Germinal center (tissue), 1 donor: ENCODE measurements around the gene RAD51B.
"Not testable (repeated sequence)": the region's sequence is repeated elsewhere in the genome, so short reads cannot be mapped to it uniquely, and the experiment has no call there.

Source experiments
- DNase-seq: peaks from one replicate; pipeline ENCODE4 v3.0.0; 2012; ENCODE audit warnings: mixed read lengths, low spot score

Gene RAD51B

DNA sequence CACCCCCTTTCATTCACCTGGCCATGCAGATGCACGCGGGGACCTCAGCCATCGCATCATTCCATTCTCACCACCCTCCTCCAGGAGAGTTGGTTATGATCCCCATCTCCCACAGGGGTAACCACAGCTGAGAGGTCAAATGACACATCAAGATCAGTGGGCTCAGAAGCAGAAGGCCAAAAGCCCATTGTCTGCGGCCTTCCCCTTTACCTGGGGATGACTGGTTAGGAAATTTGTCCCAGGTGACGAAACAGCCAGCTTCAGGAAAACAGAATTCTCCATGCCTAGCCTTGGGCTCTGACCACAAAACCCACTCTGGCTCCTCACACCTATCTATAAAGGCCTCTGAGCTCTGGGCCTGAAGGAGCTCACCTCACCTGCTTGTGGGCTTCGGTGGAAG lies 937.2 kb downstream of the RAD51B start:
- no peak for DNase-seq

DNA sequence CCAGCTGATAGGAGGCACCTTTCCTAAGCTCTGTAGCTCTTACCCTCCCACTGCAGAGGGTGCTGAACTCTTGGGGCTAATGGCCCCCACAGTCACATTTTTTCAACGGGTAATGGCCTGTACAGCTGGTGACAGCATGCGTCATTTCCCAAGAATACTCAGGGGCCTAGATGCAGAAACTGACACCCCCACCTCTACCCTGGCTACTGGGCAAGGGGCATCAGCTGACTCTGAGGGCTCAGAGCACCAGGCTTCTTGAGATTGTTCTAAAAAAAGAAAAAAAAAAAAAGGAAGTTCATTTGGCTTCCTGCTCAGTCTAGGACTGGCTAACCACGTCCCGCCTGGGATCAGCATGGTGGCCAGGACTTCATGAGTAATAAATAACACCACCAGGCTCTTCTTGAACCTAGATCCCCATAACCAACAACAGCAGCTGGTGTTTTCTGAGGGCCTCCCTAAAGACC lies 938.1 kb downstream of the RAD51B start:
- DNase-seq: no peak

DNA sequence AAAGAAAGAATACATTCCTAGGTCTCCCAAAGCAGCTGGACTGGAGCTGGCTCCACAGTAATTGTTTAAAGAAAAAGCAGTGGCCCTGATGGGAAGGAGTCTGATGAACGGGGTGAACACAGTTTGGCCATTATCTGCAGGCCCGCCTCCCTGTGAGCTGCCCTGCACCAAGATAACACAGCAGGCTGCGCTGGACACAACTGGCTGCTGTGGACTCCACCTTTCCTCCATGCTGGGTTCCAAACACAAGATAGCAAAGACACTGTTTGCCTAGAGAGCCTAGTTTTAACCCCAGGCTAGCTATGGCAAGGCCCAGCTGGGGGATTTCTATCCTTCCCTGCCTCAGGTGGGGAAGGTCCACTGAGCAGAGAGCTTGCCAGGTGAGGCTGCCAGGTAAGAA lies 938.7 kb downstream of the RAD51B start:
- DNase-seq: no peak

DNA sequence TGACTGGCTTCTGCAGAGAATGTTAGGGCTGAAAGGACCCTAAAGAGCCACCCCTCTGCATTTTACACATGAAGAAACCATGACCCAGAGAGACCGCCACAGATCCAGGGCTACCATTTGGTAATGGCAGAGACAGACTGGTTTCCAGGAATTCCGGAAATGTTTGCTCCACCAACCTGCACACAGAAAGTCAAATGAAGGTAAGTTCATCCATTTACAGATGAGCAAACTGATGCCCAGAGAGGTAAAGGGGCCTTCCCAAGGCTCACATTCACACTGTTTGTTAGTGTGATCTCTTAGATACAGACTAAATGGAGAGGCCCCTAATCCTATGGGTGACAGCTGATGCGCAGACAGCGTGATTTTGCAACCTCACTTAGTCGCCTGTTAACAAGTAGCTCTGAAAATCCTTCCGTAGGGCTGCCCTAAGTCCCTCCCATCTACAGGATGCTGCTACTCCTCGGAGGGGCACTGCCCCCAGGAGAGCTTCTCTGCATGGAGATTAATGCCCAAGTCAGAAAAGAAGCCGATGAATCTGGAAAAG lies 939.5 kb downstream of the RAD51B start:
- no peak for DNase-seq

DNA sequence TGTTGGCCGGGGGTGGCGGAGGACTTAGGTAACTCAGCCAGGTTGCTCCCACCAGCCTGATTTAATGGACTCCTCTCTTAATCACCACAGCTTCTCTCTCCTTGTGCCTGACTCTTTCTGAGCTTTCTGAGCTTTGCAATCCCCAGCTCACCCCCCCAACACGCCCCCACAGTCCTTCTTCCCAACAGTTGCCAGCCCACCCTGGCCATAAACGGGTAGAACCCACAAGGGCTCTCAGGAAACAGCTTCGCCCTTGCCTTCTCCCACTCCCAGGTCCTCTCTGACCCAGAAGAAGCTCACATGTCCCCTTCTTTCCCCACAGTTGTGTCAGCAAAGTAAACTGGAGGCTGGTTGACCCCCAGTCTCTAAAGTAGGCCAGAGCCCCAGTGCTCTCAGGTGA lies 940.4 kb downstream of the RAD51B start:
- no peak for DNase-seq

DNA sequence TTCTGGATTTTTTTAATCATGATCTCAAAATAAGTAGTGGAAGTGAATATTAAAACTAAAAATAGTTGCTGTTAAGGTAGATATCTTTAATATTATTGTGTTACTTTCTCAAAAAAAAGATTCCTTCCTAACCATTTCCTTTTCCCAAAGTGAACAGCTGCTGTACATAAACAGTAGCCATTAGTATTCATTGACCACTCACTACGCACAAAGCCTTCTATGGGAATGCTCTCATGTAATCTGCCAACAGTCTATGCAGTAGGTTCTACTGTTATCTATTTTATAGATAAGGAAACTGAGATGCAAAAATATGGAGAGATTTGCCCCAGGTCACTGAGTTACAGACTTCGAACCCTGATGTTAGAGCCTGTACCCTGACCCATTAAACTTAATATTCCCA lies 941.2 kb downstream of the RAD51B start:
- no peak for DNase-seq

DNA sequence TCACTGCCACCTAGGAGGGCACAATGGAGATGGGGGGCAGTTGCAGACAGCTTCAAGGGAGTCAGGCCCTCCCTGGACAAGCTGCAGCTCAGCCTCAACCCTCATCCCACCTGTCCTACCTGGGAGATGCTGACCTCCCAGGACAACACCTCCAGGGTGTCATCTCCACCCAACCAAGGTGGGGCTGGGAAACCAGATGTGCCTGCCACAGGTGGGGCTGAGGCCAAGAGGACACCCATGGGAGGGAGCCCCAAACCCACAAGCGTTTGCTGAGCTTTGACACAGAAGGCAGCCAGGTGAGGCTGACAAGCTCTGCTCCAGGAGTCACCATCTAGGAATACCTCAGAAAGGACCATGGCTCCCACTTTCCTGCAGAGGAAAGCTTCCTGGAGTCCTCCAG lies 941.8 kb downstream of the RAD51B start:
- no peak for DNase-seq

DNA sequence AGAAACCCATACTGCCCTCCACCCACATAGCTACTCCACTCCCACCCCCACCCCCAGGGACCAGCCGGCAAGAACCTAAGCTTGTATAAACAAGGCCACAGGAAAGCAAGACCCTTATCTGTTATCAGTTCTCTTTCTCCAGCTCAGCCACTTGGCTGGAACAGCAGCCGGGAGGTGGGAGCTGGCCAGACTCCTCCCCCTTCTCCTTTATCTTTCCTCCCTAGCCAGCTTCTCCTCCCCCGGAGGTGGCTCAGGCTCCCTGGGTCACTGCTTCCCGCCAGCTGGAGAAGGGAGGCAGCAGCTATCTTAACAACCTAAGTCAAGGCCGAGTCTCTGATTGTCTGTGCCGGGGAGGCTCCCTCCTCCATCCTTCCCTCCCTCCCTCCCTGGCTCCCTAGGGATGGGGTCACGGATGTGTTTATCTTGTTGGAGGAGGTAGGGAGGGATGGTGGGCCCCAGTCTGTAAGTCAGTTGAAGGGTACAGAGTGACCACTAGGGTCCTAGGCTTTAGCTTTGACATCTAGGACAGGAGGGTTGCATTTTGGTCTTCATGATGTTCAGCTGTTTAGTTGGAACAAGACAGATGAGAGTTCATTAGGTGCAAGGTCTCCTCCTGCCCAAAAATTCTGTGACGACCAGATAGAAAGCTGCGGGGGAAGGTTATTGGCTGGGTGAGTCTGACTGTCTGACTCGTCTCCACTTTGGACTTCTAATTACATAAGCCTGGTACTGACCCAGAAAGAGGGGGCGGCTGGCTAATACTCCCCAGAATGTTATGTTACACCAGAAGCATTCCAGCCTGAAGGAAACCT lies 943.6 kb downstream of the RAD51B start:
- DNase-seq: no peak

DNA sequence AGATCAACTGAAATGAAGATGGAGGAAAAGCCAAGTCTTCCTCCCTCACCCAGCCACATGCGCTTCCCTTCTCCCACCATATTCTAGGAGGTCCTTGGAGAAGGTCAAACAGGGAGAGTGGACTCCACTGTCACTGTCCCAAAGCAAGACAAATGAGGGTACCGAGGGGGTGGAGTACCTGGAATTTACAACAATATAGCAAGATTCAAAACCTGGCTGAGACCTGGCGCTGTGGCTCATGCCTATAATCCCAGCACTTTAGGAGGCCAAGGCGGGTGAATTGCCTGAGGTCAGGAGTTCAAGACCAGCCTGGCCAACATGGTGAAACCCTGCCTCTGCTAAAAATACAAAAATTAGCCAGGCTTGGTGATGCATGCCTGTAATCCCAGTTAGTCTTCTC lies 944.3 kb downstream of the RAD51B start:
- not testable (repeated sequence) for DNase-seq

DNA sequence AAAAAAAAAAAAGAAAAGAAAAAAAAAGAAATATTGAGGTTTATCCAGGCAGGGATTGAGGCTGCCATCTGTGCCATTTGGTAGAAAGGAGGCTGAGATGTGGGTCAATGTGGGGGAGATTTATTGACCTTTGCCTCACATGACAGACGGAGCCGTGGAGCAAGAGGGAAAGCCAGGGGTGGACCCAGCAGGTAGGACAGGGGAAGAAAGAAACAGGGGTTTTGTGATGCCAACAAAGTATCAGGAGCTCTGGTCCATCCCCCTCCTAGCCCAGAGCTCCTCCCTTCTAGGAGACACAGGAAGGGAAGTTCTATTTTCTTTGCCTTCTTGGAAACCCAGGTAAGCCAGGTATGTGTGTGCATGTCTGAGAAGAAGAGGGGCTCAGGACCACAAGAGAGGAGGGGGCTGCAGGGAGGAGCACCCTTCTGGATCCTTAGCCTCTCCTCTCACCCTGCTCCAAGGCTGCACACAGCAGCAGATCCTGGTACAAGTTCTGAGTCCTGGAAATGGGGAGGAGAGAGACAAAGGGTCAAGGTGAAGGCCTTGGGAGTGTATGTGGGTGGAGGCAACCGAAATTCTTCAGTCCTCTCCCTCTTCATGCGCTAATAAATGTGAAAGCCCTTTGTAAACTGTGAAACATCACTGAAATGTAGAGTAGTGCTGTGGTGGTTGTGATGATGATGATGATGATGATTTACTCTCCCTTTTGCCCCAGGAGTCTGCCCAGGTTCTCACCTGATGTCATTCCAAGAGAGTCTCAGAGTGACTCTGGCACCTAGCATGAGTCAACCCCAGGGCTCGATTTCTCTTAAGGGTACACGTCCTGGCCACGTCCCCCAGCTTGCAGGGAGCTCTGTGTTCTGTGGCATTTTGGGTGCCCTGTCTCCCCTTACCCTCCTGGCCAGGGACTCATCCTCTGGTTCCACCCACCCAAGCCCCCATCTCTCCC lies 947.0 kb downstream of the RAD51B start:
- no peak for DNase-seq

DNA sequence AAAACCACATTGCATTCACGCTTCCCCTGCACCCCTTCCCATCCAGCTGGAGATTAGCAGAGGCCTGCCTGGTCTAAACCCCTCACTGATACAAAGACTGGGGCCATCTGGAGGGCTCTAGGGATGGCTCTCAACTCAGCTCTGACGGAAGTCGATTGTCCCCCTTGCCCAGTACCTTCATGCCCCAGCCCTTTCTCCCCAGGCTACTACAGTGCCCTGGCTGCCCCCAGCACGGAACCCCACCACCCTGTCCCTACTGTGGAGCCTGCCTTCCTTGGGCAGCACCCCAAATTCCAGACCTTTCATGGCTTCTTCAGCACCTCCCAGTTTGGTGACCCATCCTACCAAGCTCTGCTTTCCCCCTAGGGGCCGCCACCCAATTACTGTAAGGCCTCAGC lies 947.7 kb downstream of the RAD51B start:
- DNase-seq: no peak

DNA sequence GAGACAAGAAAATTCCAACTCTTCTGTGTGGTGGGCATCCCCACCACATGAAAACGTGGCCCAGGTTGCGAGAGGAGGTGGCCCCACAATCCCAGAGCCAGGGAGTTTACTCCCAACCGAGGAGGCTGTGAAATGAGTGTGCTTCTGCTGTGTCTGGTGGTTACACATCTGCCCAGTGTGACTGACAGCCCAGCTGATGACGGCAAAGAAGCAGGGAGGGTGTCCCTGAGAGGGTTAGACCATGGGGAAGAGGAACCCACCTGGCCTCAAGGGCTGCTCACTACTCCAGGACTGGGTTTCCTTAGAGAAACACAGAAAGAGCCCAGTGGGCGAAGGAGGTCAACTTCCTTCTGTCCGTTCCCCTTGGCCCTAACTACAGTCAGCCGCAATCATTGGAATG lies 948.7 kb downstream of the RAD51B start:
- no peak for DNase-seq

DNA sequence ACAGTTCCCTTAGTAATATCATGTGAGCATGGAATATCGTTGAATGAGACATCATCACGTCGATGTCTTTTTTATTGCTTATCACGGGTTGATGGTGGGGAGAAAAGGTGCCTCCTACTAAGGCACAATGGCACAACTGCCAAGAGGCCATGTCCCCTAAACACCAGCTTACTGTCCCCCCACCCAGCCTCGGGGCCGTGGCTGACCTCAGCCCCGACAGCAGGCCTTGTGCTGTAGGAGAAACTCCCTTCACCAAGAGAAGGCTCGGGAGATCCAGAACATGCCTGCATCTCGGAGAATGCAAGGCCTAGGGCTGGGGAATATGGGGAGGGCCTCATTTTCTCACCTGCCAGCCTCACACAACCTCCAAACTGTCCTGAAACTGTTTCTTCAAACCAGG lies 950.5 kb downstream of the RAD51B start:
- no peak for DNase-seq

DNA sequence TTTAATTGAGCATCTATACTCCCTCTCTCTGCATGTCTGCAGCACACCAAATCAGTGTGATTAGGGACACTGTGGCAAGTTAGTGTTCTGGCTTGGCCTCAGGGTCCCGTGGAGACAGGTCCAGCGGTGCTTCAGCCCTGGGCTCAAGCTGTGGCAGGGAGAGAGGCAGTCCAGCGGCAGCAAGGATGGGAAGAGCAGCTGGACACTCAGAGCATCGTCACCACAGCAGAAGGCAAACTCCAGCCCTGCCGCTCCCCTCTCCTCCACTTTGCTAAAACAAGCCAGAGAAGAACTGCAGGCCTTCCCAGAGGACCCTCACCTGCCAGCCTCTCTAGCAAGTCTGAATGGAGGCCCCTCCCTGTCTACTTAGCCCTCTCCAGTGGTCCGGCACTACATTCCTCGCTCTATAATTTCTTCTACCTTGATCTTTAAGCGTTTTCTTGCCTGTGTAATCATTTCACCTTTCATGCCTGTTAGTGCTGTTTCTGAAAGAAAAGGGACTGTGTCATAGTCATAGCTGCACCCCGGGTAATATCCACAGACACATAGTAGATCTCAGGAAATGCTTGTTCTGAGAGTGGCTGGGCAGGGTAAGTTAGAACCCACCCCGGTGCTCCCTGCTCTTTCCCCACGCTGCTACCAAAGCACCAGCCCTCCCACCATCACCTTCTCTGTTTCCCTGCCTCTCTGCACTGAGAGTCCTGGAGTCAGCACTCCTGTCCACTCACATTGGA lies 951.1 kb downstream of the RAD51B start:
- no peak for DNase-seq

DNA sequence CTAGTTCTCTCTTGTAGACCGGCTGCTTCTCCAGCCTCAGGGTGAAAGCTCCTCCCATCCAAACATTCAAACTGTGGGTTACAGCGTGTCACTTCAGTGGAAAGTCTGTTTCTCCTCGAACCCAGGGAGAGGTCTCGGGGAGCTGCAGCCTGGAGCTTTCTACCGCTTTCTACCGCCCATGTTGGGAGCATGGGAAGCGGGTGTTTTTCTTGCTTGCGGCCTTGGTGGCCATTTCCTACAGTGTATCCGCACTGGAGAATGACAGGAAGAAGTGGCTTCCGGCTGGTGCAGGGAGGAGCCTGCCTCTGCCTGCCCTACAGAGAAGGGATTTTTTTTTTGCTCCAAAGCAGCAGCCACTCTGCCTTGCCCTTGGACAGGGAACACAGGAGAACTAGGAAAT lies 952.1 kb downstream of the RAD51B start:
- DNase-seq: no peak

DNA sequence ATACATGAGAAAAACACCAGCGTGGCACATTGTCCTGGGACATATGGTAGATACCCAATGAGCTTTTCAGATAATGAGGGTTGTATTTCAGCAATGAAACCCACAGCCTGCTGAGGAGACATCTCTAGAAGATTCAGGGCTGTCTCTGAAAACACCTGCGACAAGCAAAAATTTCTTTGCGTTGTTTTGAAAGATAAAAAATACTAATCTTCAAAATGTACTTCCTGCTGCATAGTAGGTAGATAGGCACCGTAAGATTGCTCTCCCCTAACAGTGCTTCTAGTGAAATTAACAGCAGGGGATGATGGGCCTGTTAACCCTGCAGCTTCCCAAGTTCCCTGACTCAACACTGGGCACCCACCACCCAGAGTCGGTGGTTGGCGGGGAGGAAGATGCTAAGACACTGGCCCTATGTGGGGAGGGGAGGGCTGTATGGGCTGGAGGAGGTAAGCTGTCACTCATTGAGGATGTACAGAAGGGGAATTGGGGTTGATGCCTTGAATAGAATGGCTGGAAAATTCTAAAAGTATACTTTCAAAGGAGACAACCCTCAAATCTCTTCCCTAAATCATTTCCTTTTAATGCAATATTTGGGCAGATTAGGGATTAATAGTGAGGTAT lies 953.3 kb downstream of the RAD51B start:
- DNase-seq: no peak

DNA sequence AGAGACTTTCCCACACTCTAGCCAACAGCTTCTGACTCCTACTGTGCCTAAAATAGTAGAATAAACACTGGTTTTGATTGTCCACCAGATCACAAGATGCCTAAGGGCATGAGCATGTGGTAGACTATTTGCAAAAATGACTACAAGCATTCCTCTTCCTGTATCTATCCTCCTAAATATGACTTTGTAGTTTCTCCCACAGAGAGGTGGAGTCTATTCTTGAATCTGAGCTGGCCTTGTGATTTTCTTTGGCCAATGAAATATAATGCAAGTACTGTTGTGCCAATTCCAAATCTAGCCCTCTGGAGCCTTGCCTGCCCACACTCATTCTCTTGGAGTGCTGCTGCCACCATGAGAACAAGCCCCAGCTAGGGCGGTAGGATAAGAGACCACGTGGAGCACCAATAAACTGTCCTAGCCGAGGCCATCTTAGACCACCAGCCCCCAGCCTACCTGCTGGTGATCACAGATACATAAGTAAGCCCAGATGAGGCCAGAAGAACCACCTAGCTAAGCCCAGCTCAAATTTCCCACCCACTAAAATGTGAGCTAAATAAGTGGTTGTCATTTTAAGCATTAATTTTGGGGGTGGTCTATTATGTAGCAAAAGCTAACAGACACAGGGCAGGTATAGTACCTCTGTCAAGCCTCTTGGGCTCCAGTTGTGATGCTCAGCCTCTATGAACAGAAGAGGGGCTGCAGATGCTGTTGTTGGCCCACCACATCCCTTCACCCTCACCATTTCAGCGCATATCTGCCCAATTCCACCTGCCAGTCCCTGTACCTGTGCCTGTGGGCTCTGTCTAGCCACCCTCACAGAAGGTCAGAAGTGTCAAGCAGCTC lies 955.4 kb downstream of the RAD51B start:
- DNase-seq: no peak

DNA sequence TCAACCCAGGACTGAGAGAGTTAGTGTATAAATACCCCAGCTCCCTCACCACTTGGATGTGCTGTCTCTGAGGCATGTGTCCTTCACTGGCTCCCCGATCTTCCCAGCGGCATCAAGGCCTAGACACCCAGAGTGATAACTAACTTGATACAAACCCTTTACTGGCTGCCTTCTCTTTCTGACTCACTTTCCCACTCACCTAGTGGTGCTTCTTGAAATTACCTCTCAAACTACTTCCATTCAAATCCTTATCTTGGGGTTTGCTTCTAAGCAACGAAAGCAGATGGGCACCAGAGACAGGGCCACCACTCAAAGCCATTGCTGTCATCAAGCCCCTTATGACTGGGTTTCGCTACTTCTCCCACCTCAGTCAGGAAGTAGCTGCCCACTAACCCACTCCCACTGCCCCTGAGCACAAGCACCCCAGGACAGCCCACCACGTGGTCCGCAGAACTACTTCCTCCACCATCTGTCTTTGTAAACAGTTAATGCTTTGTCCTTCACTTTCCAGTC lies 956.1 kb downstream of the RAD51B start:
- DNase-seq: no peak

DNA sequence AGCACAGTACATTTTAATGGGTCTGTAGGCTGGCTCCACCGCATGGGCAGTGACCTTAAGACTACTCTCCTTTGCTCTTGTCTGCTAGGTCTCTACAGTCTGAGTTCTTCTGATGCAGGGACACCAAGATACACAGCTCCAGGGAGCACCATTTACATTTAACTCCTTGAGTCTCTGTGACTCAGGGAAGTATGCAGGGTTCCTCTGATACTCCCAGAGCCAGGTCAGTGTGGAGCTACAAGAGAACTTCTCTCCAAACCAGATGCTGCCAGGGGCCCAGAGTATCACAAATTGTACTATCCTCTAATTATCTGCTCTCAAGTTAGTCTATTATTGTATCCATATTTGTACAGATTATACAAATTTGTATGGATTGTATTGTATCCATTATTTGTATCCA lies 958.1 kb downstream of the RAD51B start:
- no peak for DNase-seq
